Measurements from ENCODE around the gene ADGRV1.
"Not testable (repeated sequence)": the region's sequence is repeated elsewhere in the genome, so short reads cannot be mapped to it uniquely, and the experiment has no call there.

ADGRV1 gene

DNA sequence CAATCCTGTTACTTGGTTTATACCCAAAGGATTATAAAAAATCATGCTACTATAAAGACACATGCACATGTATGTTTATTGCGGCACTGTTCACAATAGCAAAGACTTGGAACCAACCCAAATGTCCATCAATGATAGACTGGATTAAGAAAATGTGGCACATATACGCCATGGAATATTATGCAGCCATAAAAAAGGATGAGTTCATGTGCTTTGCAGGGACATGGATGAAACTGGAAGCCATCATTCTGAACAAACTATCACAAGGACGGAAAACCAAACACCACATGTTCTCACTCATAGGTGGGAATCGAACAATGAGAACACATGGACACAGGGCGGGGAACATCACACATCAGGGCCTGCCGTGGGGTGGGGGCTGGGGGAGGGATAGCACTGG, 34.5 kb downstream of the ADGRV1 start:
- DNase-seq (ENCODE audit: low read depth), result not testable (repeated sequence)

DNA sequence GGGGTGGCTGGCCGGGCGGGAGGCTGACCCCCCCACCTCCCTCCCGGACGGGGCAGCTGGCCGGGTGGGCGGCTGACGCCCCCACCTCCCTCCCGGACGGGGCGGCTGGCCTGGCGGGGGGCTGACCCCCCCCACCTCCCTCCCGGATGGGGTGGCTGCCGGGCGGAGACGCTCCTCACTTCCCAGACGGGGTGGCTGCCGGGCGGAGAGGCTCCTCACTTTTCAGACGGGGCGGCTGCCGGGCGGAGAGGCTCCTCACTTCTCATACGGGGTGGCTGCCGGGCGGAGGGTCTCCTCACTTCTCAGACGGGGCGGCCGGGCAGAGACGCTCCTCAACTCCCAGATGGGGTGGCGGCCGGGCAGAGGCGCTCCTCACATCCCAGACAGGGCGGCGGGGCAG, 37.2 kb downstream of the ADGRV1 start:
- not testable (repeated sequence) for DNase-seq (ENCODE audit: low read depth)

DNA sequence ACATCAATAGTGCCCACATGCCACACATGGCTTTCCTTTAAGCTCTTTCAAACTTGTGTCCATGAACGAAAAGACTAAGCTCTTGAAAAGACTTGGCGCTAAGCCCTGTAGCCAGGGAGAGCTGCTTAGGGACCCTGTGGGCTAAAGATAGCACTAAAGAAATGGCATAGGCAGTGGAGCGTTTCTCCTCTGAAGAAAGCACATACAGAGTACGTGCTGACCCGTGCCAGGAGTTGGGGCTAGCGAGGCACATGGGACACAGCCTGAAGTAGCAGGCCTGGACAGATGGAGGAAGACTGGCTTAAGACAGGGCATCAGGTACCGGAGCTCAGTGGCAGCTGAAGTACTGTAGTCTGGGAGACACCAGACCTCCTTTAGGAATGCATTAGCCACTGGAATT, 39.7 kb downstream of the ADGRV1 start:
- DNase-seq (ENCODE audit: low read depth), result no peak

DNA sequence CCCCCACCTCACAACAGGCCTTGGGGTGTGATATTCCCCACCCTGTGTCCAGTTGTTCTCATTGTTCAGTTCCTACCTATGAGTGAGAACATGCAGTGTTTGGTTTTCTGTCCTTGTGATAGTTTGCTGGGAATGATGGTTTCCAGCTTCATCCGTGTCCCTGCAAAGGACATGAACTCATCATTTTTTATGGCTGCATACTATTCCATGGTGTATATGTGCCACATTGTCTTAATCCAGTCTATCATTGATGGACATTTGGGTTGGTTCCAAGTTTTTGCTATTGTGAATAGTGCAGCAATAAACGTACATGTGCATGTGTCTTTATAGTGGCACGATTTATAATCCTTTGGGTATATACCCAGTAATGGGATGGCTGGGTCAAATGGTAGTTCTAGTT, 41.7 kb downstream of the ADGRV1 start:
- DNase-seq (ENCODE audit: low read depth), result not testable (repeated sequence)

DNA sequence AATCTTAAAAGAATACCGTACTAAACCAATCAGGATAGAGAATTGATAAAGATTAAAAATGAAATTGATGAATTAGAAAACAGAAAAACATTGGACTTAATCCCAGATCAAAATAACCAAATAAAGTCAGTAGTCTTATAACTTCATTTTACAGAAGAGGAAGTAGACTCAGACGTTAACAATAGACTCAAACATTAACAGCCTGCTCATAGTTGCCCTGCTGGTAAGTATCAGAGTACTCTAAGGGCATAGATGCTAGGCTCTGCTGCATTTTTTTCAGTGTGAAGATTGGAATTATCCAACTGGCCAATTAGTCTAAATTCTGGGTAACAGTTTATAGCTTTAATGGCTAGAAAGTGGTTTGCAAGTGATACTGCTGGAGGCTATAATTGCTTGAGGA, 42.9 kb downstream of the ADGRV1 start:
- no peak for DNase-seq (ENCODE audit: low read depth)

DNA sequence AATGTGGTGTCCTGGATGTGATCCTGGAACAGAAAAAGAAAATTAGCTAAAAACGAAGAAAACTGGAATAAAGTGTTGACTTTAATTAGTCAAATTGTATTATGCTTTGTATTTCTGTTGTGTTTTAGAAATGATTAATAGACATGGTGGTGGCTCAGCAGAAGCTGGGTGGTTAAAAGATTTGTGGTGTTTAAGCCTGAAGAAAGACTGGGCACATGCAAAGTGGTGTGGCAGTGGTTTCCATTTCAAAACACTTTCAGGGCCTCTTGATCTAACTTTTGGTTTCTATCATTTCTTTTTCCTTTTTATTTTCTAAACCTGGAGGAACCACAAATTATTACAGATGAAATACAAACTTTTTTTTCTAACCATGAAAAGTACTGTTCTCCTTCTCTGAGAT, 44.1 kb downstream of the ADGRV1 start:
- no peak for DNase-seq (ENCODE audit: low read depth)

DNA sequence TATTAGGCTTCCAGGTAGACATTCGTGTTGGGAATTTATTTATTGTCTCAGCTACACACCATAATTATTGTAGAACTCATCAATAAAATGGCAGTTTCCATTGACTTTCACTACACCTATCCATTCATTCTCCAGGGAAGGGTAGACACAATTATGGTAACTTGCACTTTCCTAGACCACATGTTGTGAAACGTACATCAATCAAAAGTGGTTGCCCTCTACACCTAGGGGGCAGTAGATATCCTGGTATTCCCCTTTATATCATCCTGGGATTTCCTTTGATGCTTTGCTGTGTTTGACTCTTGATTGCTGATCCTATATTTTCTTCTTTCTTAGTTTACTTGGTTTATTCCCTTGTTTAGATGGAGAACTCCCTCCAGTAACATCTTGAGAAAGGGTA, 47.9 kb downstream of the ADGRV1 start:
- DNase-seq (ENCODE audit: low read depth), result no peak

DNA sequence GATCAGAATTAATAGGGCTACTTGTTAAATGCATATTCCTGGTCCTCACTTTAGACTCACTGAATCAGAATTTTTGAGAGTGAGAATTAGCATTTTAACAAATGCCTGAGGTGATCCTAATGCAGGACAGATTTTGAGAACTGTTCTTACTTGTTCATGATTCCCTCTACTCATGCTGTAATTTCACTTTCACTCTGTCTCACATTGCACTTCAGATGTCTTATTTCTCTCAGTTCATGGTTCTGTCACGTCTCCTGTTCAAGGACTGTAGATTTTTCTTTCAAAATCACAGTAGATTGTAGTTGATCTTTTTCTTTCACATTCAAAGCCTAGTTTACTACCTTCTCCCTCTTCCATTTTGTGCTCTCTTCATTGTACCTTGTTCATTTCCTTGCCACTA, 54.3 kb downstream of the ADGRV1 start:
- no peak for DNase-seq (ENCODE audit: low read depth)

DNA sequence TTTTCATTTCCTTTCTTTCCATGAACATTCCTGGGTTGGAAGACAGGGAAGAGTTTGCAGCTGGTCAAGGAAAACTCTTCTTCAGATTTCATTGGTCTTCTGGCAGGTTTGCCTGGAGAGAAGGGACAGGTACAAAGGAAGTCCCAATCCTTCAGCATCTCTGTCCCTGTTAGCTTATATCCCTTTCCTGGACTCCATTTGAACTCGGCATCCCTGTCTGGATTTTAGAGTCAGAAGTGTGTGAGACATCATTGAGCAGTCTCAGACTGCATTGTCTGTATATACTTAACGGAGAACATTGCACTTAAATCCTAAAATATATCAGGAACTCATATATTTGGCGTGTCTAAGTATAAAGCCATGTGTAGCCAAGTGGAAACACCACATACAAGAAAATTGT, 54.9 kb downstream of the ADGRV1 start:
- DNase-seq (ENCODE audit: low read depth), result no peak

DNA sequence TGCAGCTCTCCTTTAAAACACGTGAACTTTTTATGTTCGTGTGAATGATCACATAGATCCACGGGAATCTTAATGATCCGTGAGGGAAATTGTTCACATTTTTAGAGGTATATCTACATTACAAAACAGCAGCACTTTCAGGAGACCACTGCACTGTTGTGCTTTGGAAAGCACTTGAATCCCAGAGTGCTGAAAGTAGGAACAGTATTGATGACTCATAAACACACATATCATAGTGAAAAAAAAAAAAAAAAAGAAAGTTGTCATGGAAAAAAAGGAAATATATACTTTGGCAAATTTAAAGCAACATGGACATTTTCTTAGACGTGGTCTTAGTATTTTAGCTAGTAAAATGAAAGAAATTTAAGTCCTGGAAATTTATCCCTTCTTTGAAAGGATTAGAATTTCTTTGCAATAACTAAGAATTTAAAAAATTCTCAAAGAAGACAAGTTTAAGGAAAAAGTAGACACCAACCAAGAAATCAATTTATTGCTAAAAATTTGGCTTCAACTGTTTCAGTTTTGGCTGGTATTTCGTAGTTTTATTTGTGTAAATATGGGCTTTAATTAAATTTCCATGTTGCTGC, 55.4 kb downstream of the ADGRV1 start:
- DNase-seq (ENCODE audit: low read depth), result no peak

DNA sequence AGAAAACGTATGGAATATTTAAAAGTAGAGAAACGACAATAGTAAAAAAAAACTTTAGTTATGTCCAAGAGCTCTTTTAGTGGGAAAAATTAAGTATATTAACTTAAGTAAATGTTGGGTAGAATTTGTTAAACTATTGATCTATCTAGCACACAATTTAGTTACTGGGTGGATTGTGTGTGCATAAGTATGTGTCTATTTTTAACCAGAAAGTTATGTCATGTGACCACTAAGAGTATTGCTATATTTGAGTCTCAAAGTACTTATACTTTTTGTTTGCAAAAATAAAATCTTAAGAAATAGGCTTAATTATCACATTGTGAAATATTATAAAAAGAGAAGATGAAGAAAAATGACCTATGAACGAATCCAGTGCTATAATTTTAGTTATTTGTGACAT, 56.8 kb downstream of the ADGRV1 start:
- DNase-seq (ENCODE audit: low read depth), result no peak

DNA sequence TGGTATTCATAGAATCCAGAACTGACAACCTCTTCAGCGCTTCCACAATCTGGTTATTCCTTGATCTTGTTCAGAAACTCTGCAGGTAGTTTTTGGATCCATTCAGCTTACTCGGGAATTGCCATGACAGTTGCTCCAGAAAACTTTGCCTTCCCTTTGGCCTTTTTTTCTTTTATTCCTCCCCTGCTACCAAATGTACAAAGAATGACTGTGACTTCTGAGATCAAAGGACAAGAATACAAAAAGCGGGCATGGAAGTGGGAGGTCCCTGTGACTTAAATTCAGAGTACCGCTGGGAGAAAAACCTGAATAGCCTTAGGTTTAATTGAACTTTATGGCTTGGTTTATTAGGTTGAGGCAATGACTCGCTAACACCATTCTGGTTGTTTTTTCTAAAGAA, 59.5 kb downstream of the ADGRV1 start:
- DNase-seq (ENCODE audit: low read depth), result no peak

DNA sequence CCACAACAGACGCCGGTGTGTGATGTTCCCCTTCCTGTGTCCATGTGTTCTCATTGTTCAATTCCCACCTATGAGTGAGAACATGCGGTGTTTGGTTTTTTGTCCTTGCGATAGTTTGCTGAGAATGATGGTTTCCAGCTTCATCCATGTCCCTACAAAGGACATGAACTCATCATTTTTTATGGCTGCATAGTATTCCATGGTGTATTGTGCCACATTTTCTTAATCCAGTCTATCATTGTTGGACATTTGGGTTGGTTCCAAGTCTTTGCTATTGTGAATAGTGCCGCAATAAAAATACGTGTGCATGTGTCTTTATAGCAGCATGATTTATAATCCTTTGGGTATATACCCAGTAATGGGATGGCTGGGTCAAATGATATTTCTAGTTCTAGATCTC, 61.2 kb downstream of the ADGRV1 start:
- not testable (repeated sequence) for DNase-seq (ENCODE audit: low read depth)

DNA sequence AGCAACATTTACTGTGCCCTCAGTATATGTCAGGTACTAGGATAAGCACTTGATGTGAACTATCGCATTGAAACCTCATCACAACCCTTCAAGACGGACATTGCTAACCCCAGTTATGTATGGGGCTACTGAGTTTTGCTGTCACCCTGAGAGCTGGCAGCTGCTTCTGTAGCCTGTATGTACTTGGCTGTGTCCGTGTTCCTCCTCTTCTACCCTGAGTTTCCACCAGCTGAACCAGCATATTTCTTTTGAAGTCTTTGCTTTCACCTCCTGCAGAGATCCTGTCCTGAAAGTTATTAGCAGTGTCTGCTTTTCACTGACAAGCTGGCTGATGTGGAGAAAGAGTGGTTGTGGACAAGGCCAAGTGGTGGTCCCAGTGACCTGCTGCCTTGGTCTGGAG, 63.3 kb downstream of the ADGRV1 start:
- no peak for DNase-seq (ENCODE audit: low read depth)

DNA sequence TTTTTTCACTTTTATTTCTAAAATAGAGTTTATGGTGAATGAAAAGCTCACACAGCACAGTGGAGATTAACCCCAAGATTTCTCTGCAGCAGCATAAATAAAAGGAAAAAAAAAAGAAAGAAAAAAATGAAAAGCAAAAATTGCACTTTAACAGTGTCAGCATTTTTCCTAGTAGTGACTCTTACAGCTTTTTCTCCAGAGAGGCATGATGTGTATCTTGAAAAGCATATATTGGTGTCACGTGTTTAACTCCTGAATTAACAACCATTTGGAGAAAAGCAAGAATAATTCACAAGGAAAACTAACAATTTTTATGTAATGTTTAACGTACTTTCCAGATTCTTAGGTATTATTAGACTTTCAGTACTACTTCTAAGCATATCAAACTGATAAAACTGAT, 67.9 kb downstream of the ADGRV1 start:
- DNase-seq (ENCODE audit: low read depth), result no peak

DNA sequence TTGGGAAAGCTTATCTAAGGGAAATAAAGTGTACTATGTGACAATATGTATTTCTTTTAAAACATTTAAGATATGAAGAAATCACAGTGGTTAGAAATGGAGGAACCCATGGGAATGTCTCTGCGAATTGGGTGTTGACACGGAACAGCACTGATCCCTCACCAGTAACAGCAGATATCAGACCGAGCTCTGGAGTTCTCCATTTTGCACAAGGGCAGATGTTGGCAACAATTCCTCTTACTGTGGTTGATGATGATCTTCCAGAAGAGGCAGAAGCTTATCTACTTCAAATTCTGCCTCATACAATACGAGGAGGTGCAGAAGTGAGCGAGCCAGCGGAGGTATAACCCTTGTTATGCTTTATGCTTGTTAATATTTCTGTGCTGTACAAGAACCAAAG, 69.9 kb downstream of the ADGRV1 start:
- DNase-seq (ENCODE audit: low read depth), result no peak

DNA sequence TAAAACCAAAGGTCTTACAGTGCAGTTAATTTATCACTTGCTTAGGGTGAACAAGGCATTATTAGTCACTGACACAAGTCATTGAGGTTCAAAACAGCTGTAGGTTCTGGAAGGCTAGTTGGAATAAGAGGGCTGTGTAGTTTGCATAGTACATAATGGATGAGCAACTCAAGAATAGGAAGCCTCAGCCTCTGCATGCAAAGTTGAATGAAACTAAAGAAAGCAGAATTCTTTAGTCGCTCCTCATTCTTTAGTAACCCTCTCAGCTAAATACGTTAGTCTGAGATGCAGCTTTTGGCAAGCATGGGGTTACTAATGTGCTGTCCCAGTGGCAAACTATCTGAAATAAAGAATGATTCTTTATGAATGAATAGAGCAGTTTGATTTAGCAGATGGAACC, 74.2 kb downstream of the ADGRV1 start:
- no peak for DNase-seq (ENCODE audit: low read depth)

DNA sequence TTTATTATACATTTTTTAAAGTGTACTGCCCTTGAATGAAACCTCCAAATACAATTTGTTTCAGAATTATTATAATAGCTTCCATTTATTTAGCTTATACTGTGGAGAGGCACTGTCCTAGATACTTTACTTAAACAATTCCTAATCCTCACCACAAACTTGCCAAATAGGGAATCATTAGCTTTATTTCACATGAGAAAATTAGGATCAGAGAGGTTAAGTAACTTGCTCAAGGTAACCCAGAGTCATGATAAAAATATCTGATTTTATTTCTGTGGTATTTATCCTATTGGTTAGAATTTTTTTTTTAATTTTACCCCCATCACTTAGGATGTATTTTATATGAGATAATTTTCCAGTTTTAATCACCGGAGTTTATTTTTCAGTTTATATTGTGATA, 78.4 kb downstream of the ADGRV1 start:
- DNase-seq (ENCODE audit: low read depth), result no peak

DNA sequence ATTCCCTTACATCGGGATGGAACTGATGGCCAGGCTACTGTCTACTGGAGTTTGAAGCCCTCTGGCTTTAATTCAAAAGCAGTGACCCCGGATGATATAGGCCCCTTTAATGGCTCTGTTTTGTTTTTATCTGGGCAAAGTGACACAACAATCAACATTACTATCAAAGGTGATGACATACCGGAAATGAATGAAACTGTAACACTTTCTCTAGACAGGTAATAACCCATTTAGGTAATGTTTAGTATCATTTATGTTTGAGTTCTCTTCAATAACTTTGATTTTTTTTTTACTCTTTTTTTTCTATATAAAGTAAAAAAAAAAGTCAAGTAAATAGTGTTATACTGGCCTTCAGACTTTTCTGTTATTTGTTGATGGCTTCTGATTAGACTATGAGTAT, 79.1 kb downstream of the ADGRV1 start:
- DNase-seq (ENCODE audit: low read depth), result no peak

DNA sequence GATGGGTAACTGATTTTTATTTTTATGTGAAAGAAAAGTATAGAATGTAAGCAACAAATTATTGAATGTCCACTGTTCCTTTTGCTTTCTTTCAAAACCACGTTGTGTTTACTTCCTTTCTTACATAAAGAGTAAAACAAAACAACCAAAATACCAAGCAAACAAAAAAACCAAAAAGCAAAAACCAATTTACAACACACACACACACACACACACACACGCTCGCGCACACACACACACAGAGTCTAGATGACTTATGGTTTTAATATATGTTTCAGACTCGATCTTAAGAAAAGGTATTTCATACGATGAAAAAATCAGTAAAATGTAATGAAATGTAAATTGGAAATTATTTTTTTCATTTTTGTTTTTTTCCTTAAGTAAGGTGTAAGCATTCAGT, 80.3 kb downstream of the ADGRV1 start:
- DNase-seq (ENCODE audit: low read depth), result no peak

DNA sequence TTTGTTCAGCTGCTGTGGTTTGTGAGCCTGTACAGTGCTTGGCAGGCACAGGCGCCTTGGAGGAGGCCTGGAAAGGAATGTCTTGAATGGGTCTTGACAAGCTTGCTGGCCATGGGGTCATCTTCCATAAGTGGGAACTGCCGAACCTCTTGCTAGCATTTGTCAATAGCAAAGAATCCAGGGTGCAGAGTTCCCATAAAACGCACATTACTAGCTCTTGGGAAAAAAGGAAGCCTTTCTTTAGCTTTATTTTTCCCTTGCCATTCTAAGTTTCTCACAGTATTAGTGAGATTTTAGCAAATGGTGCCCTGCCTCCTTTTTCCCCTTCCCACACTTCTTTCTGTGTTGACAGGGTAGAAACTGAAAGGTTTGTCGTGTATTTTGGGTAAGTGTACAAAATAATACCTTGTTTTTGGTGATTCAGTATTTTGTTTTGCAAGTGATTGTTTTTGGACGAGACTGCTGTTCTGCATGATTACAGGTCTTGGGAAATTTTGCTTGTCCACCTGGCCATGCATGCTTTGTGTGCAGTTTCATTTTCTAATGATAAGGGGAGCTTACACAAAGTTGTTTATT, 82.0 kb downstream of the ADGRV1 start:
- DNase-seq (ENCODE audit: low read depth), result no peak

DNA sequence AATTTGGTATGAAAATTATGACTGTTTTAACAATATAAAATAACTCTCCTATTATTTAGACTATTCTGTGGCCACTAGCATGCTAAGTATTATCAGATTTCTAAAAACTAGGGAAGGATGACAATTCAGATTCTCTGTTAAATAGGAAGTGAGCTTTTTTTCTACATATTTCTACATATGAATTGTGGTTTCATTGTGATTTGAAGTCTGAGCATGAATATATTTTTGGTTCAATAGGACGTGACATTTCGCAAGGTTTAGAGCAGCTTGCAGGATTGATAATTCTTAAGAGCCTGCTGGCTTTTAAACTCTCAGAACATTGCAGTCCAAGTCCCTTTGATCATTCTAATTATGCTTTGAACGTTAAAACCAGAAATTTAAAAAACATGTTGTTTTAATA, 82.9 kb downstream of the ADGRV1 start:
- DNase-seq (ENCODE audit: low read depth), result no peak

DNA sequence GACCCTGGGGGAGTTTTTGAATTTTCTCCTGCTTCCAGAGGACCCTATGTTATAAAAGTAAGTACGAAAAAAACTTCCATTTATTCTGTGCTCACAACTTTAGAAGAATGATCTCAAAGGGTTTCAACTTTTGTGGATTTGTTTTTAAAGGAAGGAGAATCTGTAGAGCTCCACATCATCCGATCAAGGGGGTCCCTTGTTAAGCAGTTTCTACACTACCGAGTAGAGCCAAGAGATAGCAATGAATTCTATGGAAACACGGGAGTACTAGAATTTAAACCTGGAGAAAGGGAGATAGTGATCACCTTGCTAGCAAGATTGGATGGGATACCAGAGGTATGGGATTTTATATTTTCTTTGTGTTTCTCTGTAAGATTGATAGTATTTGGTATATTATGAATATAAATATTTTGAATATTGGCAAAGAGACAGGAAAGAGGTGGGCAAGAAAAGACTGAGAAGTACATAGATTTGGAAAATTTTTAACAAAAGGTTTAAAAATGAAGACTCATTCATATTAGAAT, 84.2 kb downstream of the ADGRV1 start:
- DNase-seq (ENCODE audit: low read depth), result no peak

DNA sequence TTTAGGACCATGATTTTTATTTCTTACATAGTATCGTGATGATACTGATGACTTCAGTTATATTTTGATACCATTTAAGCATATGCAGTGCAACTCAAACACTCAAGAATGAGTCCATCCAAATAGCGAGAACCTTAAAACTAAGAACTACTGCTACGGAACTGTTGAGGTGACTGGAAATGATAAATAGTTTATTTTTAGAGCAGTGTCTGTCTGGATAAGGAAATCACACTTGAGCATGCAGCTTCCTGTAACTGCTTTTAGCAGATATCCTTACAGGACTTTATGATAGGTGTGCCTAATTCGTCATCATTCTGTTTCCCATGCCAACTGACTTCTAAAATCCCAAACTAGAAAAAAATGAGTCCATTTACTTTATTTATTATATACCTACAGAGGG, 85.5 kb downstream of the ADGRV1 start:
- DNase-seq (ENCODE audit: low read depth), result no peak
